Panc1 (cell line): ENCODE measurements around the gene ZNF816. TPM values are rescaled to one million over a fixed set of nuclear protein-coding genes. Genes with fewer than 3 reads are reported as not detected.

Experiments
- ATAC-seq: fragments of 200-7000 bp; cut with Tn5 transposase; 2 replicates; pipeline ENCODE4 v1.9.1; 2020; ENCODE audit warnings: mild to moderate bottlenecking, moderate library complexity
- BruUV-seq: library from RNA; stranded (reverse); fragments of 400-500 nt; replicated peaks from 2 replicates; lab custom pipeline; 2021; lab: Mats Ljungman, UMichigan
- CTCF ChIA-PET: fragments of 300-600 bp; sonication (Branson Sonifier 250); formaldehyde crosslinking; loops from one replicate; lab custom pipeline; 2022; ENCODE audit warnings: antibody characterized with exemption; lab: Charles Lee
- POLR2A ChIA-PET: fragments of 300-600 bp; sonication (Branson Sonifier 250); formaldehyde crosslinking; loops from one replicate; lab custom pipeline; 2022; ENCODE audit warnings: antibody characterized with exemption; lab: Charles Lee
- DNase-seq: peaks from one replicate; pipeline ENCODE4 v3.0.0-alpha.2; 2010; ENCODE audit warnings: low read depth, low spot score
- H3K27ac ChIP-seq: 2 replicates; pipeline ENCODE4 v1.5.1; 2011; ENCODE audit warnings: mild to moderate bottlenecking, low read length, inconsistent platforms
- H3K27me3 ChIP-seq: fragments of 200-500 bp; sonication (Bioruptor generic); 2 replicates; pipeline ENCODE4 v1.6.0; 2014; ENCODE audit warnings: low read length, inconsistent platforms; ENCODE audit not compliant: control insufficient read depth, insufficient read depth
- H3K36me3 ChIP-seq: fragments of 200-500 bp; sonication (Bioruptor generic); 2 replicates; pipeline ENCODE4 v1.5.1; 2014; ENCODE audit warnings: inconsistent platforms, mild to moderate bottlenecking, low read length, moderate library complexity; ENCODE audit not compliant: control insufficient read depth, insufficient read depth
- H3K4me1 ChIP-seq: 2 replicates; pipeline ENCODE4 v1.5.1; 2011; ENCODE audit warnings: inconsistent platforms, mild to moderate bottlenecking, low read length, moderate library complexity; ENCODE audit not compliant: control insufficient read depth, insufficient read depth
- H3K4me3 ChIP-seq, 2 experiments: 2 replicates each; pipeline ENCODE4 v1.5.1; 2011 to 2012; ENCODE audit warnings: low read depth in 2 of 2, low read length in 2 of 2, mild to moderate bottlenecking in 2 of 2, inconsistent platforms in 1 of 2, moderate library complexity in 1 of 2
- H3K9me3 ChIP-seq: fragments of 200-500 bp; sonication (Bioruptor generic); 2 replicates; pipeline ENCODE4 v1.5.1; 2014; ENCODE audit warnings: low read depth, mild to moderate bottlenecking, inconsistent platforms, low read length, moderate library complexity; ENCODE audit not compliant: control insufficient read depth, insufficient read depth
- POLR2AphosphoS5 ChIP-seq: IDR thresholded peaks from 2 replicates; pipeline ENCODE4 v1.6.1; 2012; ENCODE audit warnings: mild to moderate bottlenecking, low read depth, low read length, moderate library complexity
- REST ChIP-seq, 2 experiments: IDR thresholded peaks; 2 replicates each; pipeline ENCODE4 v1.6.1; 2011 to 2012; ENCODE audit warnings: low read depth in 2 of 2, control low read depth in 1 of 2, low read length in 1 of 2, mild to moderate bottlenecking in 1 of 2, moderate library complexity in 1 of 2; ENCODE audit not compliant: insufficient read depth in 1 of 2
- TCF7L2 ChIP-seq: IDR thresholded peaks from 2 replicates; pipeline ENCODE4 v1.6.1; 2011; ENCODE audit warnings: mild to moderate bottlenecking, low read depth, low read length, inconsistent platforms
- in situ Hi-C: cut with HindIII; loops from 2 replicates; pipeline ENCODE4 v1.10.0; 2016; ENCODE audit warnings: low sequenced_read_pairs, low pct_unique_long_range_greater_than_20kb
- intact Hi-C: fragments of 100-400 bp; cut with micrococcal nuclease; formaldehyde crosslinking; loops from one replicate; pipeline ENCODE4 v1.10.0; 2022; ENCODE audit not compliant: unreplicated experiment
- total RNA-seq: library from RNA; stranded (reverse); gene quantifications from one replicate; pipeline ENCODE4 v1.2.1, GENCODE V29; 2021; ENCODE audit not compliant: unreplicated experiment
- TF ChIP-seq, protein P1 (sequence below): fragments of 450-650 bp; IDR thresholded peaks from 2 replicates; pipeline ENCODE4 v1.5.1; 2017; ENCODE audit warnings: mild to moderate bottlenecking

ZNF816 gene
- total RNA-seq, 1 experiment from 2014 or later: 7.1 TPM

GRCh38 chr19:52995711-52996110 is 33.0 kb upstream of the ZNF816 start:
- Histone ChIP-seq H3K27ac (no peak overlapping the region), H3K4me3 (no peak overlapping the region), H3K4me1 (peaks cover 13% of the 10 kb centered on the region), H3K36me3 (no peaks in the 10 kb centered on the region), H3K9me3 (no peaks in the 10 kb centered on the region), H3K27me3 (no peaks in the 10 kb centered on the region)
- TF ChIP-seq TCF7L2: no peak
- ATAC-seq (no peak), DNase-seq (no peak)
- BruUV-seq: no TSS peak
- in situ Hi-C loops: no loop called here
- CTCF ChIA-PET: no interaction called here
- POLR2A ChIA-PET: interaction anchor here (0.6 kb wide), 1 partner anchor 104 kb away, joined by 7 read pairs; no protein-coding TSS in a partner anchor
- intact Hi-C loops: no loop called here

DNA sequence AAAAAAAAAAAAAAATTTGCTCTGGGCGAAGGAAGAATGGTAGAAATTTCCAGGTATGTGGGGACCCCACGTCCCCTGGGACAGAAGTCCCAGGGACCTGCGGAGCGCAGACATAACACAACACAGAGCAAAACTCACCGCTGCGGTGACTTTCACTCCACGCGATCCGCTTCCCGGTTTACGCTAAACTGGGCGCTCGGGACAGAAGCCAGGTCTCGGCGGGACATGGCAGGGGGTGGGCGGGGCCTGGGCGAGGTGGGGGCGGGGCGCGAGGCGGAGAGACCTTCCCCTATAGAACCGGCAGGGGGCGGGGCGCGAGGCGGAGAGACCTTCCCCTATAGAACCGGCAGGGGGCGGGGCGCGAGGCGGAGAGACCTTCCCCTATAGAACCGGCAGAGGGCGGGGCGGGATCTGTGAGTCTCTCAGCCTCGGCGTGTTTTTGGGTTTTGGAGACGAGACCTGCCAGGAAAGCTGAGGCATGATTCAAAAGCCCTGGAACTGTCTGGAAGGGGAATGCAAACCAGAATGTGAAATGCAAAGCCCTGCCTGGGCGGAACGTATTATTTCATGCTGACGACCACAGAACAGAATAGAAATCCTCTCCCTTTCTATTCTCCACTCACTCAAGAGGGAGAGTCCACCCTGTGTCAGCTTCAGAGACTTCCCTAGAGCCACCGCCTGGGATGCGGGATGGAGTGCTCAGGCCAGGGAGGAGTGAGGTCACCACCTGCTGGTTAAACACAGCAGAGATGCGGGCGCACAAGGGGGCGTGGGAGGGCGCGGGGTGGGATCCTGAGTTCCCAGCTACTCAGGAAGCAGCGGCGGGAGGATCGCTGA is 30.9 kb upstream of the ZNF816 start:
- Histone ChIP-seq H3K36me3 (no peaks in the 10 kb centered on the region), H3K9me3 (no peaks in the 10 kb centered on the region), H3K4me3 (peak overlapping the region; percentile 54 to 88), H3K4me1 (peaks cover 13% of the 10 kb centered on the region), H3K27me3 (no peaks in the 10 kb centered on the region), H3K27ac (peak overlapping the region; percentile 88)
- CTCF ChIA-PET: interaction anchor here (0.7 to 1.3 kb wide), 3 partner anchors 31 to 120 kb away, joined by 3 to 4 read pairs (median 4); partner anchors contain the start of gene ZNF816
- in situ Hi-C loops: no loop called here
- no TSS peak for BruUV-seq
- TF ChIP-seq POLR2AphosphoS5: peak; percentile 64
- TF ChIP-seq, protein P1, sequence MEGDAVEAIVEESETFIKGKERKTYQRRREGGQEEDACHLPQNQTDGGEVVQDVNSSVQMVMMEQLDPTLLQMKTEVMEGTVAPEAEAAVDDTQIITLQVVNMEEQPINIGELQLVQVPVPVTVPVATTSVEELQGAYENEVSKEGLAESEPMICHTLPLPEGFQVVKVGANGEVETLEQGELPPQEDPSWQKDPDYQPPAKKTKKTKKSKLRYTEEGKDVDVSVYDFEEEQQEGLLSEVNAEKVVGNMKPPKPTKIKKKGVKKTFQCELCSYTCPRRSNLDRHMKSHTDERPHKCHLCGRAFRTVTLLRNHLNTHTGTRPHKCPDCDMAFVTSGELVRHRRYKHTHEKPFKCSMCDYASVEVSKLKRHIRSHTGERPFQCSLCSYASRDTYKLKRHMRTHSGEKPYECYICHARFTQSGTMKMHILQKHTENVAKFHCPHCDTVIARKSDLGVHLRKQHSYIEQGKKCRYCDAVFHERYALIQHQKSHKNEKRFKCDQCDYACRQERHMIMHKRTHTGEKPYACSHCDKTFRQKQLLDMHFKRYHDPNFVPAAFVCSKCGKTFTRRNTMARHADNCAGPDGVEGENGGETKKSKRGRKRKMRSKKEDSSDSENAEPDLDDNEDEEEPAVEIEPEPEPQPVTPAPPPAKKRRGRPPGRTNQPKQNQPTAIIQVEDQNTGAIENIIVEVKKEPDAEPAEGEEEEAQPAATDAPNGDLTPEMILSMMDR: peak; percentile 77
- no peak for TF ChIP-seq REST (IDR thresholded peaks at IDR 0.05; ENCODE audit: insufficient read depth in 1 of 2, low read depth in 2 of 2, low read length in 1 of 2)
- POLR2A ChIA-PET: interaction anchor here (0.6 to 1.2 kb wide), 4 partner anchors 14 to 630 kb away, joined by 3 to 8 read pairs (median 3); no protein-coding TSS in a partner anchor
- intact Hi-C loops: no loop called here
- DNase-seq (peak; percentile 67), ATAC-seq (peak; percentile 78)
